MM.1S (cell line): ENCODE results near the gene ACKR1.

Source experiments
- EZH2 ChIP-seq: fragments of 300-600 bp; sonication (generic); optimal IDR thresholded peaks from 2 replicates; pipeline ENCODE3; 2017; ENCODE audit warnings: low read depth, mild to moderate bottlenecking, antibody characterized with exemption, low read length, mixed read lengths
- EZH2phosphoT487 ChIP-seq: fragments of 300-600 bp; sonication (generic); IDR thresholded peaks from 2 replicates; pipeline ENCODE4 v1.6.1; 2018; ENCODE audit warnings: antibody characterized with exemption, low read length
- TF ChIP-seq, protein P1 (sequence below): fragments of 300-600 bp; sonication (generic); IDR thresholded peaks from 2 replicates; pipeline ENCODE4 v1.5.1; 2016; ENCODE audit warnings: antibody characterized with exemption, low read length, mixed read lengths

DNA sequence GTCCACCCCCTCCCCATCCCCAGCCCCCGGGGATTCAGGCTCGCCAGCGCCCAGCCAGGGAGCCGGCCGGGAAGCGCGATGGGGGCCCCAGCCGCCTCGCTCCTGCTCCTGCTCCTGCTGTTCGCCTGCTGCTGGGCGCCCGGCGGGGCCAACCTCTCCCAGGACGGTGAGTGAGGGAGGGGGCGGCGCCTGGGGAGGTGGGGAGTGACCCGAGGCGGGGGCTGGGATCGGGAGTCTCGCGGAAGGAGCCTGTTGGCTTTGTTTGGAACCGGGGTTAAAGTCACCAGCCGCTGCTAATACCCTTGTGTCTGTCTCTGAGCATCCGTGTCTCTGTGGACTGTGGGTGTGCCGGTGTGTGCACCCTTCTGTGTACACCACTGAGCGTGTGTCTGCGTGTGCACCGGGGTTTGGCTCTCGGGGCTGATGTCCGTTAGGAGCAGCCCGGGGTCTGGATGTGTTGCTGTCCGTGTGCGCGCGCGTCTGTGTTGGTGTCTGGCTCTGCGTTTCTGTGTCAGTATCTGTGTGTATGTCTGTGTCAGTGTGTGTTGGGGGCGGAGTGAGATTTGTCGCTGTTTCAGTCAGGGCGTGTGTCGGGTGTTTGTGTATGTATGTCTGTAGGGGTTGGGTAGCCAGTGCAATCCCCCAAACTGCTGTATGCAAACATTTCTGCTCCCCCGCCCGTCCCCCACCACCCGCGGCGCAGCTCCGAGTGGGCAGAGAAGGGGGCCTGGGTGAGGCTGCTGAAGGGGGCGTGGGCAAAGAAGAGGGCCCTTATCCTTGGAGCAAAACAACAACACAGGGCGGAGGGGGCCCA lies 32.8 kb upstream of the ACKR1 start:
- TF ChIP-seq, protein P1, sequence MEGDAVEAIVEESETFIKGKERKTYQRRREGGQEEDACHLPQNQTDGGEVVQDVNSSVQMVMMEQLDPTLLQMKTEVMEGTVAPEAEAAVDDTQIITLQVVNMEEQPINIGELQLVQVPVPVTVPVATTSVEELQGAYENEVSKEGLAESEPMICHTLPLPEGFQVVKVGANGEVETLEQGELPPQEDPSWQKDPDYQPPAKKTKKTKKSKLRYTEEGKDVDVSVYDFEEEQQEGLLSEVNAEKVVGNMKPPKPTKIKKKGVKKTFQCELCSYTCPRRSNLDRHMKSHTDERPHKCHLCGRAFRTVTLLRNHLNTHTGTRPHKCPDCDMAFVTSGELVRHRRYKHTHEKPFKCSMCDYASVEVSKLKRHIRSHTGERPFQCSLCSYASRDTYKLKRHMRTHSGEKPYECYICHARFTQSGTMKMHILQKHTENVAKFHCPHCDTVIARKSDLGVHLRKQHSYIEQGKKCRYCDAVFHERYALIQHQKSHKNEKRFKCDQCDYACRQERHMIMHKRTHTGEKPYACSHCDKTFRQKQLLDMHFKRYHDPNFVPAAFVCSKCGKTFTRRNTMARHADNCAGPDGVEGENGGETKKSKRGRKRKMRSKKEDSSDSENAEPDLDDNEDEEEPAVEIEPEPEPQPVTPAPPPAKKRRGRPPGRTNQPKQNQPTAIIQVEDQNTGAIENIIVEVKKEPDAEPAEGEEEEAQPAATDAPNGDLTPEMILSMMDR: no peak
- TF ChIP-seq EZH2: no peak
- TF ChIP-seq EZH2phosphoT487: no peak
